ENCODE results near the gene TMEM175.

- TF ChIP-seq NFE2 (CRISPR knock-in tag; IDR thresholded peaks at IDR 0.05): no peak
- TF ChIP-seq GTF2F1 (IDR thresholded peaks at IDR 0.05; ENCODE audit: low read length): no peak
- no peak for TF ChIP-seq CTCF (CRISPR knock-in tag; IDR thresholded peaks at IDR 0.05)
- TF ChIP-seq POLR2AphosphoS5 (IDR thresholded peaks at IDR 0.05; ENCODE audit: low read depth, low read length): no peak
- no peak for TF ChIP-seq ZBTB40 (IDR thresholded peaks at IDR 0.05)
- no peak for TF ChIP-seq ZBTB40 (CRISPR knock-in tag; IDR thresholded peaks at IDR 0.05)
- no peak for TF ChIP-seq TCF12 (IDR thresholded peaks at IDR 0.05)
- no peak for TF ChIP-seq TCF12 (CRISPR knock-in tag; IDR thresholded peaks at IDR 0.05)
Observed at GRCh38 chr4:972651-973424, 40.6 kb downstream of the TMEM175 start.

Measured in HepG2 (cell line).